HG03097 (cell line): ENCODE measurements around the gene PTPRN2.

Experiments
- ATAC-seq: cut with Tn5 transposase; IDR thresholded peaks from one replicate; pipeline ENCODE4 v1.9.1; 2021; ENCODE audit not compliant: unreplicated experiment, low FRiP score

PTPRN2 gene

DNA sequence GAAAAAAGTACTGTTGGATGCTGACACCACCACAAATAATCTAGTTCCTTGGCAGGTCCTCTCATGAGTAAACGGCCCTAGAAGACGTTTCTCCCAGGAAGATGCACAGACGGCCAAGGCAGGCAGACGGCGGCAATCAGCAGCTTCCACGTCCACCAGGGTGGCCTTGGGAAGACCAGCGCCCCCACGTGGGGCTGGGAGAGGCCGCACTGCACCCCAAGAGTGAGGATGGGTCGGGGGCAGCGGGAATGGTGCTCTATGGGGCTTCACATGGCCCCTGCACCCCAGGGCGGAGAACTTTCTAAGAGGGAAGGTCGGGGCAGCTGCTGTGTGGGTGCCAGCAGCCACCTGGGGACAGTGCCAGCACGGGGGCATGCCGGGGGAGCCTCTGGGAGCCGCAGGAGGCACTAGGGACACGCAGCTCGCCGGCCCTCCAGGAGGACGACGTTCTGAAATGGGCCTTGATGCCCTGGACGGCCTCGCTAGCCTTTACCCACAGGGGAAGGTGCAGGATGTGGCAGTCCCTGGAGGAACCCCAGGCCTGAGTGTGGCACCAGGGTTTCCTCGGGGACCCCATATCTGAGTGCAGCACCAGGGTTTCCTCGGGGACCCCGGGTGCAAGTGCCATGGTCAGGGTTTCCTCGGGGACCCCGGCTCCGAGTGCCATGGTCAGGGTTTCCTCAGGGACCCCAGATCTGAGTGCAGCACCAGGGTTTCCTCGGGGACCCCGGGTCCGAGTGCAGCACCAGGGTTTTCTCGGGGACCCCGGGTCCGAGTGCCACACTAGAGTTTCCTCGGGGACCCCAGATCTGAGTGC lies 710.9 kb downstream of the PTPRN2 start:
- ATAC-seq: no peak

DNA sequence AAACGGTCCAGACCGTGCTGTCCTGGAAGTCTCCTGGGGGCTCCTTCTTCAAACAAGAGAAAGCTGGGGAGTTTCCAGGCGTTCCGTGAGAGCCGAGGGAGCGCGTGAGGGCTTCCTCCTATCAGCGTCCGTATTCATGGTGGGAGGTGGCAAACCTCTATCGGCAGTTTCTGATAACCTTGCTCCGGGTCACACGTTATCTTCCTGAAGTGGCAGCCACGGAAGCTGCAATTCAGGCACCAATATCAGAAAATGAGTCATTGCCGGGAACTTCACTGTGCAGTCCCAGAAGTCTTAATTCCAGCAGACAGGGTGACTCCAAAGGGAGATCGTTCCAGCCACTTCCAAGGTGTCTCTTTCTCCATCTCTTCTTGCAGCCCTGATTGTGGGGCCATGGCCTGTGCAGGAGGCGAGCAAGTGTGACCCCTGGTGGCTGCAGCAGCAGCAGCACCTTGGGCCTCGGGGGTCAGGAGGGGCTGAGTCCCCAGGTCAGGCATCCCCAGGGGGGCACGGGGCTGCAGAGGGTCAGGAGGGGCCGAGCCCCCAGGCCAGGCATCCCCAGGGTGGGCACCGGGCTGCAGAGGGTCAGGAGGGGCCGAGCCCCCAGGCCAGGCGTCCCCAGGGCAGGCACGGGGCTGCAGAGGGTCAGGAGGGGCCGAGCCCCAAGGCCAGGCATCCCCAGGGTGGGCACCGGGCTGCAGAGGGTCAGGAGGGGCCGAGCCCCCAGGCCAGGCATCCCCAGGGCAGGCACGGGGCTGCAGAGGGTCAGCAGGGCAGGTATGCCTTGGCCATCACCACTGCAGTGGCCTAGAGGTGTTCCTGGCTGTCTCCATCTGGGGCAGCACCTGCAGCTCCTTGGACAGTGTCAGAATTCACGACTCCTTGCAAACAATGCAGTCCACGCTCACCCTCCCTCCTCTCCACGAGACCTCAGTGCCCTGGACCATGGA lies 712.1 kb downstream of the PTPRN2 start:
- no peak for ATAC-seq

DNA sequence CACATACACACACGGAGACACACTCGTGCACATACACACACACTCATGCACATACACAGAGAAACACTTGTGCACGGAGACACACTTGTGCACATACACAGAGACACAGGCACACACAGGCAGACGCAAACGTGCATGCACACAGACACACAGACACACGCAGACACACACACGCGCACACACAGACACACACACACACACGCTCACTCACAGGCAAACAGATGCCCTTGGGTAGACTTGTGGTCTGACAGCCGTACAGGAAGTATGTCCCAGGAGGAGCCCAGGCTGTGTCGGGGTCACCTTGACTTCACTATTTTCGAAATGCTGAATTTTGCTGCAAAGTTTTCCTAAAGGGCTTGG lies 712.8 kb downstream of the PTPRN2 start:
- no peak for ATAC-seq

DNA sequence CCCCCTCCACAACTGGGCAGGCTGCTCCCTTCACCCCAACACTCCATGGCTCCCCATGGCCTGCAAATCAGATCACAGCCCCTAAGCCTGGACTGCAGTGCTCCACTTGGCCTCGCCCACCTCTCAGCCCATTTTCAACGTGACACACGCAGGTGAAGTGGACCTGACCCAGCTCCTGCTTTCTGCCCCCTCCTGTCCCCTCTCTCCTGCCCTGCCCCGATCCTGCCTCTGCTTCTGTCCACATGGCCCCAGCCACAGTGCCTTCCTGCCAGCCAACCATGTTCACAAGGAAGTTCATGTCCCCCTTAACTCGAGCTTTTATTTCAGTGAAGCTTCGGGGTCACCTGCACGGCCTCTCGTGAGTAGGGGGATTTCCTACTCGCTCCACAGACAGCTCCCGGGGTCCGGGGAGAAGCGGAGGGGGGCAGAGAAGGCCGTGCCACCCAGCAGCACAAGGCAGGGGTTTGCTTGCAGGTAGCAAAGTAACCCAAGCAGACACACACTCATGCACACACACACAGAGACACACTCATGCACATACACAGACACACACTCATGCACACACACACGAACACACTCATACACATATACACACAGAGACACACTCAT lies 713.3 kb downstream of the PTPRN2 start:
- no peak for ATAC-seq

DNA sequence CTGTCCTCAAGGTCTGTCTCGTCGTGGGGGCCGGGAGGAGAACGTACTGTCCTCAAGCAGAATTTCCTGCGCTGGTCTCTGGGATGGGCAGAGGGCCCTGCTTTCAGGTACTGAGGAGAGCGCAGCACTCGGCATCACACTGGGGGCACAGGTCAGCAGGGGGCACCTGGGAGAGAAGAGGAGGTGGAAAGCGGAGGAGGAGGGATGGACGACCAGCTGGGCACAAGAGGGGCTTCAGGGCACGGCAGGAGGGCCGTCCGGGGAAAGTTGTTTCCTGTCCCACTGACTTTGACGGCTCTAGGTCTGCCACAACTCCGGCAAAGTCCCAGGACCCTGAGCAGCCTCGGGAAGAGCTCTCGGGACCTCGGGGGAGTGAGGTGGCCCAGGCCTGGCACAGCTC lies 714.0 kb downstream of the PTPRN2 start:
- ATAC-seq: no peak

DNA sequence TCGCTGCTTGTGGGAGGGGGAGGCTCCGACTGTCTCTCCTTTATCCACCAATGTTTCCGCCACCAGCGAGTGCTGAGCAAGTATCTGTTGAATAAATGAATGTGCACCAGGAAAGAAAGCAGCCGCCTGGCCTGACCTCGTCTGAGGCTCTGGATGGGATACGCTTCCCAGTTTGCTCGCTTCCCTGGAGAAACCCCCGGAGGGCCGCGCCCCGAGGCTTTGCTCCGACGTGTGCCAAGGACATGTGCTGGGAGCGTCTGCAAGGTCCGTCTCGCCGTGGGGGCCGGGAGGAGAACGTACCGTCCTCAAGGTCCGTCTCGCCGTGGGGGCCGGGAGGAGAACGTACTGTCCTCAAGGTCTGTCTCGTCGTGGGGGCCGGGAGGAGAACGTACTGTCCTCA lies 714.4 kb downstream of the PTPRN2 start:
- ATAC-seq: no peak

DNA sequence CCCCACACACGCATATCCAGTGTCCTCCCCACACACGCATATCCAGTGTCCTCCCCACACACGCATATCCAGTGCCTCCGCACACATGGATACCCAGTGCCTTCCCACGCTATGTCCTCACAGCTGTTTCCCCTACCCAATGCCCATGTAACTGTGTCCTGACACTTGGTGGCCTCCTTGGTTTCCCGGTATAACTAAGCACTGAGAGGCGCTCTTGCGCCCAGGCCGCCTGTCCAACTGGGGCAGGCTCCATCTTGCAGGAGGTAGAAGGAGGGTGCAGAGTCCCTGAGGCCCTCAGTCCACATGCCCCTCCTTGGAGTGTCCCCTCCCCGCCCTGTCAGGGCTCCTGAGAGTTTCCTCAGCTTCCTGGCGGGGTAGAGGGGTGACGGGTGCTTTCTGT lies 715.2 kb downstream of the PTPRN2 start:
- ATAC-seq: no peak

DNA sequence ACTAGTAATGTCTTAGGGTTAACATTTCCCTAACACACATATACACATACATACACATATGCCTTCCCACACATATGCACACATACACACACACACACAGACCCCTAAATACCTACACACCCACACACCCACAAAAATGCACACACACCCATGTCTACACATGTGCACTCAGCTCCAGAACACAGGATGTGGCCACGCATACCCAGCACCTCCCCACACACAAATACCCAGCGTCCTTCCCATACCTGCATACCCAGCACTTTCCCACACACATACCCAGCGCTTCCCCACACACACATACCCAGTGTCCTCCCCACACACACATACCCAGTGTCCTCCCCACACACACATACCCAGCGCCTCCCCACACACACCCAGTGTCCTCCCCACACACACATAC lies 715.9 kb downstream of the PTPRN2 start:
- ATAC-seq: no peak

DNA sequence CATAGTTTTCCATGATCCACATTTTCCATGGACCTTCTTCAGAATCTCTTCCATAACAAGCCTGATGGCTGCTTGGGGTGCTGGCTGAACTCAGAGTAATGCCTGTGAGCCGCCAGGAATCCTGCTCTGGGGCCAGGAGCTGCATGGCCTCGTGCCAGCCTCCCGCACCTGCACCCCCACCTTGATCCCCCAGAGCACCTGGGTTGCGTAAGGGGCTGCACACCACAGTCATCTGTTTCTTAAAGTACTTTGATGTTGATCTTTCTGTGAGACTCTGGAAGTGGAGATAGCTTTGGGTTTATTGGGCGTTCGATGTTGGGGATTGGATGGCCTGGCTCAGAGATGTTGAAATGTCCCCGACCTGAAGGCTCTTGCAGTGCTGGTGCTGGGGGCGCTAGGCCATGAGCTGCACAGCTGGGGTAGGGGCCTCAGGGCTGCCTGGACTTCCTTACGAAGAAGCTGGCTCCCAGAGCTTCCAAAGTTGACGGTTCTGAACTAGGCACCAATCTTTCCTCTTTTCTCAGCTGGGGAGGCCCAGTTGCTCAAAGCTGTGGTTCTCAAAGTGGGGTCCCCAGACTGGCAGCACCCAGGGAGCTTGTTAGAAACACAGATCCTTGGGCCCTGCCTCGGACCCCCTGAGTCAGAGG lies 716.9 kb downstream of the PTPRN2 start:
- no peak for ATAC-seq

DNA sequence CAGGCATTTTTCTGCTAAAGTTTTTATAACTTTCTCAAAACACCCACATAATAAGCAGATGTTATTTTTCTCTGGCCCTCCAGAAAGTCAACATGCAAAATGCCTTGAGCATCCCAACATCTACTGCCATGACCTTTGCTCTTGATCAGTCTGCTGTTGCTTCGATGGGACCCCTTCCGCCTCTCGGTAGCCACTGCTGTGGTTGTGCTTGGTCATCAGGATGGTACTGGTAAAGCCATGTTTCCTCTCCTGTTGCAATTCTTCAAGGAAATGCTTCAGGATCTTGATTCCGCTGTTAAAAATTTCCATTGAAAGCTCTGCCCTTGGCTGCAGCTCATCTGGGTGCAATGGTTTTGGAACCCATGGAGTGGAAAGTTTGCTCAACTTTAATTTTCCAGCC lies 717.8 kb downstream of the PTPRN2 start:
- ATAC-seq: no peak

DNA sequence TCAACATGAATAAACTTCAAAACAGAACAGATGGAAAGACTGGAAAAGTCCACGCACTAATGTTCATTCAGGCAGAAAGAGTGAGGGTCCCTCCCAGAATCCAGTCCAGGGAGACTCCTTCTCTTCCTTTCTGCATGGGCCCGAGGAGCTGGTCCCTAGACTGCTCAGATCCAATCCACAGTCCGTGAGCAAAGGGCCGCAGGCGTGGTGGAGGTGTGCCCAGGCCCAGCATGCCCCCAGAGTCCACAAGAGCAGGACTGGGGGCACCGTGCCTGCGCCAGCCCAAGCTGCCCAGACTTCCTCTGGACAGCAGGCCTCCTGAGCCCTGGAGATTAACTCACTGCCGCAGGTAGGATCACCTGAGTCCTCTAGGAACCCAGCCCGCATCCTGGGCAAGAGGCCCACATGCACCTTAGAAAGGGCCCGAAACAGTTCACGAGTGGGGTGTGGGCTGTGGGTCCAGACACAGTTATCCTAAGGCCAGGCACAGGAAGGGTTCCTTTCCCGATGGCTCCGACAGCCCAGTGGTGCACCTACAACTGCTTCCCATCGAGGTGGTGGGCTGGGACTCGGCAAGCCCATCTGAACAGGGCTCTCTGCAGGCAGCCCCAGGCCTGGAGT lies 719.8 kb downstream of the PTPRN2 start:
- no peak for ATAC-seq

DNA sequence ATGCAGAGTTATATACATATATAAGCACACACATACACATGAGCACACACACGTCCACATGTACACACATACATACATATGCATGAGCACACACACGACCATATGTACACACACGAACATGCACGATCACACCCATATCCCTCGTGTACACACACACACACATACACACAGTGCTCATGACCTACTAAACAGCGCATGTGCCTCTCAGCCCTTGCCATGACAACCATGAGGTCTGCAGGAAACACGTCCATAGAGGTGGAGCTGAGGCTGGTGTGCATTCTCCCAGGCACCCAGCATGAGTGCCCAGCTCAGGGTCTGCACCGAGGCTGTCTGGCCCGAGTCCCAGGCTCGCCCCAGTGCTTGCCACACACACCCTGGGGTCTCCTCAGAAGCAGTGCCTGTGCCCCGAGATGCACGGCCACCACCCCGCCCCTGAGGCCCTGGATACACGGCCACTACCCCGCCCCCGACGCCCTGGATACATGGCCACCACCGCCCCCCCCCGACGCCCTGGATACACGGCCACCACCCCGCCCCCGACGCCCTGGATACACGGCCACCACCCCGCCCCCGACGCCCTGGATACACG lies 721.2 kb downstream of the PTPRN2 start:
- ATAC-seq: no peak

DNA sequence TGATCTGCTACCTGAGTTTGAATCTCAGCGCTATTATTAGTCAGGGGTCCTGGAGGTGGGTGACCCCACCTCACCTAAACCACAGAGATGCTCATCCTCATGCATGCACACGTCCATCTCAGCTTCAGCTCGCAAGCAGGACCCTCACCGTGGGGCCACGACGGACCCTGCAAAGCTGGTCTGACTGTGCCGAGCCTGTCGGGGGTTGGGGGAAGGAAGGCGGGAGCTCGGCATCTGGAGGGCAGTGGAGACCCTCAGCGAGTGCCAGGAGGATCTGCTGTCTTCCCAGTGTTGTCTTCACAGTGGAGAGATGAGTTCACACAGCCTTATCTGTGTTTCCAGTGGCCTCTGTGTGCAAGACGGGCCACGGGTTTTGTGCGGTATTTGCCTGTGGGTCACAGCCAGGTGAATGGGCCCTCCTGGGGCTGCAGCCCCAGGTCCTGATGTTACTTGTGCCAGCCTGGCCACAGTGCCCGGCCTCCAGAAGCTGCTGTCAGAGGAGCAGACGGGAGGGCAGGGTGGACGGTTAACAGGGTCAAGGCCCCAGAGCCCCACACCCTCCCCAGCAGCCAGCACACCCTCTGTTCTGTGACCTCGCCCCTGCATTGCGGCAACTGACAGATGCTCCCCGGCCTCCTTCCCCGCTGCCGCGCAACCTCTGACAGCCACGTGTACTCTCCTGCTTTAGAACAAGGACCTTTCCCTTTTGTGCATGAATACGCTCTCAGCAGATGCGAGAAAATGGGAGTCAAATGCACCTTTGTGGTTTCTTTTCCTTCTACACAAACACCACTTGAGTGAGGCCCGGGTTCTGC lies 722.1 kb downstream of the PTPRN2 start:
- no peak for ATAC-seq

DNA sequence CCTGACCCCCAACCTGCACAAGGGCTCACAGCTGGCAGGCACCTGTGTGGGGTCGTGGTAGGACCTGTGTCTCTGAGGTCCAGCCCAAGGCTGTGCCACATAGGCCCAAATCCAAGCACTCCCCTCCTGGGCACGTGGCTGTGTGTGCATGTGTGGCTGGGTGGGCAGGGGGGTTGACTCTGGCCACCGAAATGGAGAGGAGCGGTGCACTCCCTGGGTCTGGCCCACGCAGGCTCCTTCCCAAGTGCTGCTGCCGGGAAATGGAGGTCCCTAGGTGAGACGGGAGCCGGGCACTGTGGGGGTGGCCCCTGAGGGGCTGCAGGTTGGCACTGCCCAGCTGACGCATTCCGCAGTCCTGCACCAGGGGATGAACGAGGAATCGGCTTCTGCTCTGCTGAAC lies 722.7 kb downstream of the PTPRN2 start:
- no peak for ATAC-seq

DNA sequence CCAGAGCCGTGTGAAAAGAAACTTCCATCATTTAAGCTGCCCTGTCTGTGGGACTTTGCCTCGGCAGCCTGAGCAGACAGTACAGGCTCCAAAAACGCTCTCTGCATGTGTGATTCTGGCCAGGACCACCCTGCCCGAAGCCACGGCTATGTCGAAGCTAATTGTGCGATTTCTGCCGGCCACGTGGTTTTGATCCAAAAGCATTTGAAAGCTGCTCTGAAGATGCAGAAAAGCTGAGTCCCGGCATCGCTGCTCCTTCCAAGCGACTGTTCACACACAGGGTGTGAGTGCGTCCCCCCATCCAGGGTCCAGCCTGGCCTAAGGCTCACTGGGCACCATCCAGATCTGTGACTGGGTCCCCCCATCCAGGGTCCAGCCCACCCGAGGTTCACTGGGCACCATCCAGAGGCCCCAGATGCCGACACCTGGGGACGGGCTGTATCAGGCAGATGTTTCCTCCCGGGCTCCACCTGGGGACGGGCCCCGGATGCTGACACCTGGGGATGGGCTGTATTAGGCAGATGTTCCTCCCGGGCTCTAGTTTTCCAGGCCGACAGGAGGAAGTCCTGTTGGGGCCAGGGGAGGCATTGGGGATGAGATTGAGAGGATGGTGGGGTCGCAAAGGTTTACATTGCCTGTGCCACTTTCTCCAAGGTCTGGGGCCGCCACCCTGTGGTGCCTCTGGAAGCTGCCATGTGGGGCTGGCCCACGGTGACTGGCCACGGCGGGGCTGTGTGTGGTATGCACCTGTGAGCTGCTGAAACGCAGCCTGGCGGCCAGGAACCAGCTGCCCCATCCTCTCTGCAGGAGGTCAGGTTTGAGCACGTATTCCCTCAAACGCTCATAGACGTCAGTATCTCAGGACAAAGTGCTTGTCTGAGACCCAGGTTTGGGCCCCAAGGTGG lies 723.5 kb downstream of the PTPRN2 start:
- no peak for ATAC-seq

DNA sequence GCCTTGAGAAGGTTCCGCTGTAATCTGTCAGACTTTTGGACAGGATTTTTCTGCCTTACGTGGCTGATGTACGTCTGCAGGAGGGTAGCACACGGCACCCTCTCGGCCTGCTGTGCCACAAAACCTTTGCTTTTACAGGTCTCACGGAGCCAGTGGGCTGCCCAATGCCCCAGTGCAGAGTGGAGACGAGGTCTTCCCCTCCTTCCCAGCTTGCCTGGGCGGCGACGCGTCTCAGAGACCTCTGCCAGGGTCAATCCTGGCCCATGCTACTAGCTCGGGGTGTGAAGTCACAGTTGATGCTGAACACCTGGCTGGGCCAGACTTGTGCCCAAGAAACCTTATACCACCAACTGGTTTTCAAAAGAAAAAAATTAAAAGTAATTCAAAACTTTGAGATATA lies 724.4 kb downstream of the PTPRN2 start:
- no peak for ATAC-seq

DNA sequence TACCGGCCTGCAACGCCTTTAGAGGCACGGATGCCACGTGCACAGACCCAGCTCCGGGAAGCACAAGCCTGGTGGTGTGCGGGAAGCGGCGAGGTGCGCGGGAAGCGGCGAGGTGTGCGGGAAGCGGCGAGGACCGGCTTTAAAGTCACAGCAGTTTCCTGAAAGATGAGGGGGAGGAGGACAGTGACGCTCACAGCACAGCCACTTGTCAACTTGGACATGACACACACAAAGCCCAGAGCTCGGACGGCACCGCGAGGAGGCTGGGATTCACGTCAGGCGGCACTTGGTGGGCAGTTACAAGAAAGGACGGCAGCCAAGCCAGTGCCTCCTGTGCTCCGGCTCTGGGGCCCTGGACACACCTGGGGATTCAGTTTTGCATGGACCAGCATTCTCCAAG lies 724.9 kb downstream of the PTPRN2 start:
- ATAC-seq: no peak

DNA sequence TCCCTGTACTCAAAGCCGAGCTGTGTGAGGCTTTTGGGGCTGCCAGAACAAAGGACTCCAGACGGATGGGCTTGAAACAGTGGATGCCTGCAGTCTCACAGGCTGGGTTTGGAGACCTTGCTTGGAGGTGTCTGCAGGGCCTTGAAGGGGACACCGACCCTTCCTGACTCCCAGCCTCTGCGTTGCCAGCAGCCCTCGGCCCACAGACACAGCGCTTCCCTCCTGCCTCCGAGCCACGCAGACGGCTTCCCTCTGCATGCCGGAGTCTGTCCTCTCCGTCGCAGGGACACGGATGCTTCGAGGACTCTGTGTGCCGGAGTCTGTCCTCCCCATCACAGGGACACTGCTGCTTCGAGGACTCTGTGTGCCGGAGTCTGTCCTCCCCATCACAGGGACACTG lies 726.1 kb downstream of the PTPRN2 start:
- no peak for ATAC-seq
